Colon (tissue), 2 donors: Measurements from ENCODE around the gene ATP6V1B1.

ENCODE experiments used
- FAIRE-seq: peaks from 2 replicates; lab custom pipeline; 2012; peaks lifted over from hg19 to GRCh38; lab: Jason Lieb, UNC
- donor health status: control.
- donor health status: control.

ATP6V1B1 gene

GRCh38 chr2:70967189-70967588, 31.5 kb downstream of the ATP6V1B1 start:
- FAIRE-seq, result no peak

GRCh38 chr2:70974592-70974991, 38.9 kb downstream of the ATP6V1B1 start:
- FAIRE-seq, result no peak

- FAIRE-seq, result no peak
Observed at GRCh38 chr2:70975237-70975636, 39.5 kb downstream of the ATP6V1B1 start.

GRCh38 chr2:70977605-70978205, 42.0 kb downstream of the ATP6V1B1 start:
- FAIRE-seq, result peak; percentile 36

- no peak for FAIRE-seq
Observed at GRCh38 chr2:70978341-70979179, 42.9 kb downstream of the ATP6V1B1 start, which contains the start of gene ANKRD53. Gene ANKRD53 (plus strand): TSS chr2:70978630. CDS start chr2:70978646, 16 bp downstream.

GRCh38 chr2:70979180-70979488, 43.4 kb downstream of the ATP6V1B1 start:
- FAIRE-seq, result no peak

- no peak for FAIRE-seq
Observed at GRCh38 chr2:70979626-70980025, 43.9 kb downstream of the ATP6V1B1 start.

GRCh38 chr2:70981421-70981820, 45.7 kb downstream of the ATP6V1B1 start:
- no peak for FAIRE-seq

- no peak for FAIRE-seq
Observed at GRCh38 chr2:70981866-70982810, 46.4 kb downstream of the ATP6V1B1 start.

GRCh38 chr2:70982971-70983370, 47.3 kb downstream of the ATP6V1B1 start:
- no peak for FAIRE-seq

GRCh38 chr2:70983506-70984227, 48.0 kb downstream of the ATP6V1B1 start:
- no peak for FAIRE-seq

- FAIRE-seq, result no peak
Observed at GRCh38 chr2:70984228-70984575, 48.5 kb downstream of the ATP6V1B1 start.

- FAIRE-seq, result no peak
Observed at GRCh38 chr2:70984576-70985282, 49.0 kb downstream of the ATP6V1B1 start.

- FAIRE-seq, result no peak
Observed at GRCh38 chr2:70985283-70985688, 49.6 kb downstream of the ATP6V1B1 start.

- FAIRE-seq, result no peak
Observed at GRCh38 chr2:70985956-70986355, 50.3 kb downstream of the ATP6V1B1 start.

- FAIRE-seq, result no peak
Observed at GRCh38 chr2:70986499-70987189, 50.9 kb downstream of the ATP6V1B1 start.

- FAIRE-seq, result no peak
Observed at GRCh38 chr2:70987386-70987785, 51.7 kb downstream of the ATP6V1B1 start.

- no peak for FAIRE-seq
Observed at GRCh38 chr2:70988151-70988550, 52.5 kb downstream of the ATP6V1B1 start.

- FAIRE-seq, result no peak
Observed at GRCh38 chr2:70988726-70989648, 53.3 kb downstream of the ATP6V1B1 start.

- no peak for FAIRE-seq
Observed at GRCh38 chr2:70990216-70990615, 54.5 kb downstream of the ATP6V1B1 start.
